ENCODE measurements around the gene EIF3D.

EIF3D gene

GRCh38 chr22:36497910-36498665 is 30.9 kb downstream of the EIF3D start:
- peaks cover 28% of the 10 kb centered on the region for H3K36me3 Mint-ChIP-seq (ENCODE audit: low read depth)
- H3K27me3 Mint-ChIP-seq (ENCODE audit: low read depth): no peaks in the 10 kb centered on the region
- TF ChIP-seq CTCF (IDR thresholded peaks at IDR 0.05; ENCODE audit: unreplicated experiment in 3 of 3): peak in 1 of 3 experiments; percentile 19
- no peak overlapping the region for H3K4me3 Mint-ChIP-seq
- H3K27ac Mint-ChIP-seq: peak overlapping the region in 1 of 3 experiments; percentile 65
- H3K4me1 Mint-ChIP-seq: no peaks in the 10 kb centered on the region
- no peaks in the 10 kb centered on the region for H3K9me3 Mint-ChIP-seq

GRCh38 chr22:36493690-36494110 is 35.3 kb downstream of the EIF3D start:
- TF ChIP-seq CTCF (IDR thresholded peaks at IDR 0.05; ENCODE audit: unreplicated experiment in 3 of 3): no peak
- no peak overlapping the region for H3K4me3 Mint-ChIP-seq
- H3K36me3 Mint-ChIP-seq (ENCODE audit: low read depth): peaks cover 41% of the 10 kb centered on the region
- H3K27ac Mint-ChIP-seq: no peak overlapping the region
- no peaks in the 10 kb centered on the region for H3K9me3 Mint-ChIP-seq
- peaks cover 6% of the 10 kb centered on the region for H3K4me1 Mint-ChIP-seq
- H3K27me3 Mint-ChIP-seq (ENCODE audit: low read depth): no peaks in the 10 kb centered on the region

- Mint-ChIP-seq H3K4me3 (no peak overlapping the region), H3K4me1 (peaks cover 6% of the 10 kb centered on the region), H3K9me3 (no peaks in the 10 kb centered on the region), H3K36me3 (ENCODE audit: low read depth) (peaks cover 38% of the 10 kb centered on the region), H3K27ac (no peak overlapping the region), H3K27me3 (ENCODE audit: low read depth) (no peaks in the 10 kb centered on the region)
- no peak for TF ChIP-seq CTCF (IDR thresholded peaks at IDR 0.05; ENCODE audit: unreplicated experiment in 3 of 3)
Measured at GRCh38 chr22:36492109-36492508, 36.9 kb downstream of the EIF3D start.

GRCh38 chr22:36491155-36491554 is 37.8 kb downstream of the EIF3D start:
- Mint-ChIP-seq H3K4me3 (no peak overlapping the region), H3K36me3 (ENCODE audit: low read depth) (peaks cover 42% of the 10 kb centered on the region)

GRCh38 chr22:36486619-36487384 is 42.2 kb downstream of the EIF3D start:
- Mint-ChIP-seq H3K9me3 (no peaks in the 10 kb centered on the region), H3K36me3 (ENCODE audit: low read depth) (peaks cover 29% of the 10 kb centered on the region), H3K4me3 (peak overlapping the region in 1 of 3 experiments; percentile 38), H3K4me1 (peaks cover 1% of the 10 kb centered on the region), H3K27ac (peak overlapping the region in 2 of 3 experiments; percentile 10 to 13), H3K27me3 (ENCODE audit: low read depth) (no peaks in the 10 kb centered on the region)
- TF ChIP-seq CTCF (IDR thresholded peaks at IDR 0.05; ENCODE audit: unreplicated experiment in 3 of 3): peak; percentile 62 to 64 (median 63)

More at GRCh38 chr22:36491155-36491554, 37.8 kb downstream of the EIF3D start:
- Mint-ChIP-seq H3K27ac (no peak overlapping the region), H3K4me1 (peaks cover 6% of the 10 kb centered on the region), H3K27me3 (ENCODE audit: low read depth) (no peaks in the 10 kb centered on the region), H3K9me3 (no peaks in the 10 kb centered on the region)
- no peak for TF ChIP-seq CTCF (IDR thresholded peaks at IDR 0.05; ENCODE audit: unreplicated experiment in 3 of 3)
